D341Med (cell line): Measurements from ENCODE around the gene EMILIN2.

Experiments
- DNase-seq: peaks from one replicate; pipeline ENCODE4 v3.0.0; 2012; ENCODE audit warnings: low spot score

Gene EMILIN2

DNA sequence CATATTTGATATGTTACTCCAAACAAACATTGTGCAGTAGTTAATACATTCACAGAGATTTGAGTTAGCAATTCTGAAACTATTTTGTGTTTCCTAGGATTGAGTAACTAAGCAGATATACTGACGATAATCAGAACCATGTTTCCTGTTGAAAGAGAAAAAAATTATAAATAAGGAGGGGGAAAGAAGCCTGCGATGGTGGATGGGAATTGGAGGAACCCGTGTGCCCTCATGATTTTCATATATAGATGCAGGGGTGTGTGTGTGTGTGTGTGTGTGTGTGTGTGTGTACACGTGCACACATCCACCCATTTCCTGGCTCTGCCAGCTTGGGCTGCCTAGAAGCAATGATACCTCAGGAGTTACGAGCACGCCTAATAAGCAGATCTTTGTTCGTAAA lies 109.2 kb downstream of the EMILIN2 start:
- DNase-seq, result no peak

DNA sequence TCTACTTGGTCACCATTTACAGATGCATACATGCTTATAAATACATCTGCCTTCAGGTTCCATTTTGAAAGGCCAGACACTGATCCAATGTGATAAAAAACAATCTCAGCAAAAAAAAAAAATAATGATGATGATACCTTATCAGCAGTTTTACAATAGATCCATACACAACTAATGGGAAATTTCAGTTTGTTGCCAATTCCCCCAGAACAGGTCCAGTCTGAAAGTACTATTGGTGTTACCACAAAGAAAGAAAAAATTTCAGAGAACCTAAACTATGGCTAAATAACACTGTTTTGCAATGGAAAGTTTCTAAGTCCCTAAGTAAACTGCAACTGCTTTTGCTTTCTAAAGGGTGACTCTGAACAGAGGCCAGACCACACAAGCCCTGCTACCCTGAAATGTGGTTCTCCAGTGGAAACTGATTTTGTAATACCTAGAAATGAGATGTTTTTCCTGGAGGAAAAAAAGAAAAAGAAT lies 112.1 kb downstream of the EMILIN2 start:
- DNase-seq, result no peak

GRCh38 chr18:2959341-2959740 lies 112.5 kb downstream of the EMILIN2 start:
- DNase-seq, result no peak

DNA sequence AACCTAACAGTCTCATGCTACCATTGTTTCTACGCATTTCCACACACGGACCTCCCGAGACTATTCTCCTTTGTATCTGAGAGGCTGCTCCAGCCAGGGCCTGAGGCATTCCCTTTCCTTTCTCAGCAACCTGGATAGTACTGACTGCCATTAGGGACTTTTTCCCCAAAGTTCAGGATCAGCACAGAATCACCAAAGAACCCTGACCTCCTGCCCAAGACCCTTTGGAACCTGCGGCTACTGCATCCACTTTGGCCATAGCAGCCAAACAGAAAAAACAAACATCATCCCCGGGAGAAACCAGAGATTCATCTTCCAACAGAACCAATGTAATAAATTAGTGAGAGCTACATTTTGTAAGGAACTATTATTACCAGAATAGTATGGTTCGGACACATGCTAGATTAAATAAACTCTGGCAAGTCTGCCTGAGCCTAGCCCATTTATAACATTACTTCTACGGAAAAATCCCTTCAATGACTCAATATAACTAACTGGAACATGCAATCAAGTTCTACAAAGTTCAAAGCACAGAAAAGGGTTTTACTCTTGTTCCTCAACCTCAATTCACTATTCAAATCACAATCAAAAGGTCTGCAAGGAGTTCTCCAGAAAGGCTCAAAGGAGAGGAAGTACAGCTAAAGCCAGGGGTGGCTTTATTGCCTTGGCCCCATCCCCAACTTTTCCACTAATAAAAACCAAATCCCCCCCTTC lies 114.3 kb downstream of the EMILIN2 start:
- DNase-seq, result no peak

DNA sequence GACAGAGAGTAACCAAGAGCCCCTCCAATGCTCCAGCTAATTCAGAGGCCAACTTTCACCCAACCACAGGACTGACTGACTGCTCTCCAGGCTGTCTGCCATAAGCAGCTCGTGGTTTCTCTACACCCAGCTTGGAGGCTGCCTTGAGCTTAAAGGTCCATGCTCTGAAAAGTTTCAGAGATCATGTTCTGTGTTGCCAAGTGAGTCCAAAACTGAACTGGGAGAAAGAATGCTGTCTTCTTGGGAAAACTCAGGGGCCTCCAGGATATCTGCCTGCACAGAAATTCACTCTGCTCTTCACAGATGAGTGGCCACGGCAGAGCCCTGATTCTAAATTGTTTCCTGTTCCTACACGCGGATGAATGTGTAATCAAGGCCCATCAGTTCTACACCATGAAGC lies 115.0 kb downstream of the EMILIN2 start:
- DNase-seq, result no peak

GRCh38 chr18:2963048-2963447 lies 116.2 kb downstream of the EMILIN2 start:
- no peak for DNase-seq

DNA sequence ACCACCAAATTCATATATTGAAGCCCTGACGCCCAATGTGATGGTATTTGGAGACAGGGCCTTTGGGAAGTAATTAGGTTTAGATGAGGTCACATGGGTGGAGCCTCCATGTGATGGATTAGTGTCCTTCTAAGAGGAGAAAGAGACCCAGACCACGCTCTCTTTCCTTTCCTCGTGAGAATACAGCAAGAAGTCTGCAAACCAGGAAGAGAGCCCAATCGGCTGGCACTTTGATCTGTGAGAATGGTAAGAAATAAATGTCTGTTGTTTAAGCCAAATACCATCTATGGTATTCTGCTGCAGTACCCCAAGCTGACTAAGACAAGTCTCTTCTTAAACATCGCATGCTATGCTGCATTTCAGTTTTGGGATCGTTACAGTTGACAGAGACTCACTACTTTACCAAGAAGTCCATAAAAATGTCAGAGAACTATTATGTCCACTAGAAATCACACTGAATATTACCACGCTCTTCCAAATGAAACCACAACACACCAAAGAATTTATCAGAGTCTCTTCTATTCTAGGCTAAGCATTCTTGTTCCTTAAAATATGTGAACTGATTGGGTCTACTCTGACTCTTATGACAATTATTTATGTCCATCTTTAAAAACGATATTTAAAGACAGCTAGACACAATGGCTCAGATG lies 117.7 kb downstream of the EMILIN2 start:
- DNase-seq, result no peak
